K562 (cell line): ENCODE measurements around the gene TOMM6. TPM values are rescaled to one million over a fixed set of nuclear protein-coding genes. Genes with fewer than 3 reads are reported as not detected.

Experiments used
- CSDE1 ChIP-seq, 2 experiments: fragments of 450-650 bp; IDR thresholded peaks; 2 replicates each; pipeline ENCODE4 v1.6.1; 2016; ENCODE audit warnings: mild to moderate bottlenecking in 1 of 2
- CTCFL ChIP-seq: IDR thresholded peaks from 2 replicates; pipeline ENCODE4 v1.6.1; 2011; ENCODE audit warnings: borderline replicate concordance, low read depth, mild to moderate bottlenecking, moderate library complexity, low read length; ENCODE audit not compliant: insufficient read depth, poor library complexity, severe bottlenecking
- HSF4 ChIP-seq: fragments of 250-450 bp; sonication (Bioruptor Pico); IDR thresholded peaks from 2 replicates; pipeline ENCODE4 v2.1.2; 2022; ENCODE audit warnings: mild to moderate bottlenecking, moderate library complexity, borderline replicate concordance
- MGA ChIP-seq: fragments of 450-650 bp; IDR thresholded peaks from 2 replicates; pipeline ENCODE4 v1.6.1; 2016; ENCODE audit warnings: mild to moderate bottlenecking, moderate library complexity
- POLR2AphosphoS2 ChIP-seq: IDR thresholded peaks from 2 replicates; pipeline ENCODE4 v1.6.1; 2012; ENCODE audit warnings: low read length, improper control_type of control experiment
- SMAD1 ChIP-seq: fragments of 150-350 bp; IDR thresholded peaks from 2 replicates; pipeline ENCODE4 v1.6.1; 2014; ENCODE audit warnings: low read length, low read depth; ENCODE audit not compliant: partially characterized antibody
- TBP ChIP-seq: optimal IDR thresholded peaks from 2 replicates; pipeline ENCODE3; 2011; ENCODE audit warnings: low read depth, low read length, improper control_type of control experiment
- ZC3H8 ChIP-seq: fragments of 450-650 bp; IDR thresholded peaks from 2 replicates; pipeline ENCODE4 v1.6.1; 2017
- ZNF217 ChIP-seq: sonication (generic); formaldehyde crosslinking; IDR thresholded peaks from 2 replicates; pipeline ENCODE4 v1.8.0; 2022; ENCODE audit warnings: mild to moderate bottlenecking, missing genetic modification reagents
- ZNF280A ChIP-seq: fragments of 450-650 bp; IDR thresholded peaks from 2 replicates; pipeline ENCODE4 v1.6.1; 2018; ENCODE audit warnings: mild to moderate bottlenecking, low read depth; ENCODE audit not compliant: partially characterized antibody
- polyA plus RNA-seq, 8 experiments: library from polyadenylated mRNA; depleted of rRNA in 4 of 8; stranded (reverse) in 5 of 8; unstranded in 3 of 8; fragments of >200 nt; fragmentation: Nextera tagmentation in 2 of 8; fragmentation: Illumina TruSeq in 1 of 8; extraction: Ambion mirVana in 2 of 8; extraction: Trizol in 1 of 8; gene quantifications; 2 replicates each; pipeline versions ENCODE4 v1.2.1 to v1.2.3, GENCODE V29; 2011 to 2014; ENCODE audit warnings: inconsistent platforms in 1 of 8, missing spikeins in 1 of 8
- total RNA-seq, 7 experiments: library from RNA; depleted of rRNA in 6 of 7; stranded (reverse); fragments of >200 nt in 6 of 7; fragmentation: Illumina TruSeq in 2 of 7; extraction: Trizol in 2 of 7; gene quantifications; 2 replicates each; pipeline versions ENCODE4 v1.2.1 to v1.2.3, GENCODE V29; 2011 to 2021; ENCODE audit warnings: low replicate concordance in 1 of 7
- TF ChIP-seq, protein P1 (sequence below): sonication (generic); IDR thresholded peaks from 2 replicates; pipeline ENCODE4 v1.6.1; 2016

The TOMM6 gene
- total and polyA plus RNA-seq, 9 of the 15 experiments (the other 6 are each of a cell fraction or from before 2014, with no cell fraction given) = 380 to 2,097 (median 1,065) TPM

- TF ChIP-seq MGA (no peak), TBP (peak; percentile 28), SMAD1 (no peak), CSDE1 (IDR thresholded peaks at IDR 0.05) (no peak), HSF4 (CRISPR knock-in tag) (no peak), ZNF217 (CRISPR knock-in tag) (no peak), CTCFL (peak; percentile 98), ZC3H8 (no peak), ZNF280A (no peak), POLR2AphosphoS2 (no peak; the same call in 1 of the 2 replicates)
- TF ChIP-seq, protein P1, sequence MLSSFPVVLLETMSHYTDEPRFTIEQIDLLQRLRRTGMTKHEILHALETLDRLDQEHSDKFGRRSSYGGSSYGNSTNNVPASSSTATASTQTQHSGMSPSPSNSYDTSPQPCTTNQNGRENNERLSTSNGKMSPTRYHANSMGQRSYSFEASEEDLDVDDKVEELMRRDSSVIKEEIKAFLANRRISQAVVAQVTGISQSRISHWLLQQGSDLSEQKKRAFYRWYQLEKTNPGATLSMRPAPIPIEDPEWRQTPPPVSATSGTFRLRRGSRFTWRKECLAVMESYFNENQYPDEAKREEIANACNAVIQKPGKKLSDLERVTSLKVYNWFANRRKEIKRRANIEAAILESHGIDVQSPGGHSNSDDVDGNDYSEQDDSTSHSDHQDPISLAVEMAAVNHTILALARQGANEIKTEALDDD = no peak
Measured at GRCh38 chr6:41786451-41787218, 859 bp upstream of the TOMM6 start (continued).
